Gastrocnemius medialis (tissue), 4 donors: Measurements from ENCODE around the gene TRHDE. TPM values are rescaled to one million over a fixed set of nuclear protein-coding genes. Genes with fewer than 3 reads are reported as not detected.

Experiments
- ATAC-seq, 2 donors: fragments of 150-250 bp; one replicate each; pipeline ENCODE4 v1.9.1; 2016
- DNase-seq, 2 donors: peaks; one replicate each; pipeline ENCODE4 v3.0.0-alpha.2; 2019
- H3K27ac ChIP-seq, 4 donors: fragments of 200-600 bp; sonication (generic); 1 replicate in 1 of 4; 2 replicates in 3 of 4; pipeline ENCODE4 v1.5.1; 2016 to 2018; ENCODE audit warnings: mild to moderate bottlenecking in 2 of 4, moderate library complexity in 1 of 4
- H3K27me3 ChIP-seq, 3 donors: fragments of 200-600 bp; sonication (generic) in 2 of 3; 1 replicate in 1 of 3; 2 replicates in 2 of 3; pipeline versions ENCODE4 v1.5.1 to v1.6.0; 2016 to 2019; ENCODE audit warnings: mild to moderate bottlenecking in 1 of 3, moderate library complexity in 1 of 3
- H3K36me3 ChIP-seq, 2 donors: fragments of 200-600 bp; sonication (generic) in 1 of 2; one replicate each; pipeline ENCODE4 v1.5.1; 2017 to 2018
- H3K4me1 ChIP-seq, 2 donors: fragments of 200-600 bp; sonication (generic) in 1 of 2; one replicate each; pipeline ENCODE4 v1.5.1; 2016 to 2017; ENCODE audit warnings: mild to moderate bottlenecking in 2 of 2
- H3K4me3 ChIP-seq, 4 donors: fragments of 200-600 bp; sonication (generic) in 3 of 4; 1 replicate in 1 of 4; 2 replicates in 3 of 4; pipeline ENCODE4 v1.5.1; 2016 to 2019; ENCODE audit warnings: mild to moderate bottlenecking in 2 of 4
- H3K9me3 ChIP-seq, 3 donors: fragments of 200-600 bp; sonication (generic) in 2 of 3; 1 replicate in 1 of 3; 2 replicates in 2 of 3; pipeline ENCODE4 v1.5.1; 2016 to 2019
- CTCF ChIP-seq, 5 experiments: fragments of 450-650 bp in 3 of 5; fragments of 200-600 bp in 2 of 5; sonication (generic) in 2 of 5; IDR thresholded peaks in 4 of 5; conservative IDR thresholded peaks in 1 of 5; 1 replicate in 4 of 5; 2 replicates in 1 of 5; pipeline ENCODE4 v1.5.1; 2016 to 2019; ENCODE audit warnings: antibody characterized with exemption in 5 of 5, mild to moderate bottlenecking in 3 of 5, moderate library complexity in 3 of 5
- POLR2A ChIP-seq, 2 donors: fragments of 450-650 bp; IDR thresholded peaks; one replicate each; pipeline ENCODE4 v1.6.1; 2017; ENCODE audit warnings: antibody characterized with exemption in 2 of 2, mild to moderate bottlenecking in 2 of 2, moderate library complexity in 2 of 2
- in situ Hi-C, 4 donors: fragments of 200-750 bp; cut with MboI; loops; one replicate each; pipeline versions ENCODE4 v1.15.0 to v1.8.0; 2017; ENCODE audit warnings: low sequenced_read_pairs in 4 of 4
- intact Hi-C: fragments of 100-400 bp; cut with DNase I; formaldehyde crosslinking; loops from one replicate; pipeline ENCODE4 v1.15.1; 2023; ENCODE audit warnings: low total_unique reads
- total RNA-seq, 4 donors: library from RNA; depleted of rRNA; stranded (reverse); fragments of >200 nt; gene quantifications; one replicate each; pipeline versions ENCODE4 v1.1.0 to v1.2.3, GENCODE V29; 2016

The TRHDE gene
- total RNA-seq, 4 donors from 2014 or later = 0.17 to 3.4 (median 0.88) TPM

GRCh38 chr12:72444566-72444965 lies 172.4 kb downstream of the TRHDE start:
- no peaks in the 10 kb centered on the region for H3K4me1 ChIP-seq
- H3K27ac ChIP-seq = no peak overlapping the region
- DNase-seq (no peak), ATAC-seq (no peak)
- no peaks in the 10 kb centered on the region for H3K9me3 ChIP-seq
- H3K27me3 ChIP-seq = no peaks in the 10 kb centered on the region
- TF ChIP-seq CTCF (IDR thresholded peaks at IDR 0.05 in 4 of 5, conservative IDR thresholded peaks at IDR 0.05 in 1 of 5) (no peak), POLR2A (IDR thresholded peaks at IDR 0.05) (no peak)
- intact Hi-C loops (no loop called here), in situ Hi-C loops (no loop called here)
- no peaks in the 10 kb centered on the region for H3K36me3 ChIP-seq
- H3K4me3 ChIP-seq = no peak overlapping the region

GRCh38 chr12:72448089-72448488 lies 175.9 kb downstream of the TRHDE start:
- DNase-seq (no peak), ATAC-seq (no peak)
- H3K36me3 ChIP-seq = no peaks in the 10 kb centered on the region
- intact Hi-C loops (no loop called here), in situ Hi-C loops (no loop called here)
- no peak for TF ChIP-seq CTCF (IDR thresholded peaks at IDR 0.05 in 4 of 5, conservative IDR thresholded peaks at IDR 0.05 in 1 of 5)
- no peak for TF ChIP-seq POLR2A (IDR thresholded peaks at IDR 0.05)
- no peak overlapping the region for H3K27ac ChIP-seq
- H3K27me3 ChIP-seq = no peaks in the 10 kb centered on the region
- H3K4me3 ChIP-seq = no peak overlapping the region
- H3K9me3 ChIP-seq = no peaks in the 10 kb centered on the region
- H3K4me1 ChIP-seq = no peaks in the 10 kb centered on the region

GRCh38 chr12:72448805-72449204 lies 176.6 kb downstream of the TRHDE start:
- Histone ChIP-seq H3K27ac (no peak overlapping the region), H3K36me3 (no peaks in the 10 kb centered on the region), H3K9me3 (no peaks in the 10 kb centered on the region), H3K27me3 (no peaks in the 10 kb centered on the region), H3K4me1 (no peaks in the 10 kb centered on the region), H3K4me3 (no peak overlapping the region)
- ATAC-seq = no peak
- no peak for TF ChIP-seq POLR2A (IDR thresholded peaks at IDR 0.05)
- no peak for TF ChIP-seq CTCF (IDR thresholded peaks at IDR 0.05 in 4 of 5, conservative IDR thresholded peaks at IDR 0.05 in 1 of 5)
- intact Hi-C loops (no loop called here), in situ Hi-C loops (no loop called here)
- DNase-seq = no peak

GRCh38 chr12:72453066-72453465 lies 180.9 kb downstream of the TRHDE start:
- ATAC-seq (no peak), DNase-seq (no peak)
- intact Hi-C loops = no loop called here
- no peak overlapping the region for H3K27ac ChIP-seq
- TF ChIP-seq CTCF (IDR thresholded peaks at IDR 0.05 in 4 of 5, conservative IDR thresholded peaks at IDR 0.05 in 1 of 5) (no peak), POLR2A (IDR thresholded peaks at IDR 0.05) (no peak)
- in situ Hi-C loops = no loop called here
- H3K4me3 ChIP-seq = no peak overlapping the region
- no peaks in the 10 kb centered on the region for H3K4me1 ChIP-seq
- no peaks in the 10 kb centered on the region for H3K36me3 ChIP-seq
- H3K27me3 ChIP-seq = no peaks in the 10 kb centered on the region
- no peaks in the 10 kb centered on the region for H3K9me3 ChIP-seq

- Histone ChIP-seq H3K27ac (no peak overlapping the region), H3K4me3 (no peak overlapping the region), H3K27me3 (no peaks in the 10 kb centered on the region), H3K9me3 (no peaks in the 10 kb centered on the region), H3K36me3 (no peaks in the 10 kb centered on the region), H3K4me1 (no peaks in the 10 kb centered on the region)
- TF ChIP-seq POLR2A (IDR thresholded peaks at IDR 0.05) = no peak
- no peak for TF ChIP-seq CTCF (IDR thresholded peaks at IDR 0.05 in 4 of 5, conservative IDR thresholded peaks at IDR 0.05 in 1 of 5)
- intact Hi-C loops = no loop called here
- in situ Hi-C loops = no loop called here
- ATAC-seq (no peak), DNase-seq (no peak)
Measured at GRCh38 chr12:72453550-72453949, 181.4 kb downstream of the TRHDE start.
